Endometrium (tissue), 2 donors: ENCODE results near the gene AGTPBP1.
"Not testable (repeated sequence)": the region's sequence is repeated elsewhere in the genome, so short reads cannot be mapped to it uniquely, and the experiment has no call there.

ENCODE experiments used
- FAIRE-seq: peaks from 2 replicates; lab custom pipeline; 2012; peaks lifted over from hg19 to GRCh38; lab: Jason Lieb, UNC
- donor health status: control.
- donor health status: control.

The AGTPBP1 gene

DNA sequence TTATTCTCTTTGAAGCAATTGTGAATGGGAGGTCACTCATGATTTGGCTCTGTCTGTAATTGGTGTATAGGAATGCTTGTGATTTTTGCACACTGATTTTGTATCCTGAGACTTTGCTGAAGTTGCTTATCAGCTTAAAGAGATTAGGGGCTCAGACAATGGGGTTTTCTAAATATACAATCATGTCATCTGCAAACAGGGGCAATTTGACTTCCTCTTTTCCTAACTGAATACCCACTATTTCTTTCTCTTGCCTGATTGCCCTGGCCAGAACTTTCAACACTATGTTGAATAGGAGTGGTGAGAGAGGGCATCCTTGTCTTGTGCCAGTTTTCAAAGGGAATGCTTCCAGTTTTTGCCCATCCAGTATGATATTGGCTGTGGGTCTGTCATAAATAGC, 22.3 kb downstream of the AGTPBP1 start:
- FAIRE-seq: not testable (repeated sequence)

DNA sequence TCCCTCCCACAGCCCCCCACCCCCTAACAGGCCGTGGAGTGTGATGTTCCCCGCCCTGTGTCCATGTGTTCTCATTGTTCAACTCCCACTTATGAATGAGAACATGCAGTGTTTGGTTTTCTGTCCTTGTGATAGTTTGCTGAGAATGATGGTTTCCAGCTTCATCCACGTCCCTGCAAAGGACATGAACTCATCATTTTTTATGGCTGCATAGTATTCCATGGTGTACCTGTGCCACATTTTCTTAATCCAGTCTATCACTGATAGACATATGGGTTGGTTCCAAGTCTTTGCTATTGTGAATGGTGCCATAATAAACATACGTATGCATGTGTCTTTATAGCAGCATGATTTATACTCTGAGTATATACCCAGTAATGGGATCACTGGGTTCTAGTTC, 23.9 kb downstream of the AGTPBP1 start:
- not testable (repeated sequence) for FAIRE-seq

DNA sequence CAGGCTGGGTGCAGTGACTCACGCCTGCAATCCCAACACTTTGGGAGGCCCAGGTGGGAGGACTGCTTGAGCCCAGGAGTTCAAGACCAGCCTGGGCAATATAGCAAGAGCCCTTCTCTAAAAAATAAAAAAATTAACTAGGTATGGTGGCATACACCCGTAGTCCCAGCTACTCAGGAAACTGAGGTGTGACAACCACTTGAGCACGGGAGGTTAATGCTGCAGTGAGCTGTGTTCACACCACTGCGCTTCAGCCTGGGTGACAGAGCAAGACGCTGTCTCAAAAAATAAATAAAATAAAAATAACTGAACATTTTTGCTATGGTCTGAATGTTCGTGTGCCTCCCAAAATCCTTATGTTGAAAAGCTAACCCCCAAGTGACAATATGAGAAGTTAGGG, 24.5 kb downstream of the AGTPBP1 start:
- FAIRE-seq: no peak

DNA sequence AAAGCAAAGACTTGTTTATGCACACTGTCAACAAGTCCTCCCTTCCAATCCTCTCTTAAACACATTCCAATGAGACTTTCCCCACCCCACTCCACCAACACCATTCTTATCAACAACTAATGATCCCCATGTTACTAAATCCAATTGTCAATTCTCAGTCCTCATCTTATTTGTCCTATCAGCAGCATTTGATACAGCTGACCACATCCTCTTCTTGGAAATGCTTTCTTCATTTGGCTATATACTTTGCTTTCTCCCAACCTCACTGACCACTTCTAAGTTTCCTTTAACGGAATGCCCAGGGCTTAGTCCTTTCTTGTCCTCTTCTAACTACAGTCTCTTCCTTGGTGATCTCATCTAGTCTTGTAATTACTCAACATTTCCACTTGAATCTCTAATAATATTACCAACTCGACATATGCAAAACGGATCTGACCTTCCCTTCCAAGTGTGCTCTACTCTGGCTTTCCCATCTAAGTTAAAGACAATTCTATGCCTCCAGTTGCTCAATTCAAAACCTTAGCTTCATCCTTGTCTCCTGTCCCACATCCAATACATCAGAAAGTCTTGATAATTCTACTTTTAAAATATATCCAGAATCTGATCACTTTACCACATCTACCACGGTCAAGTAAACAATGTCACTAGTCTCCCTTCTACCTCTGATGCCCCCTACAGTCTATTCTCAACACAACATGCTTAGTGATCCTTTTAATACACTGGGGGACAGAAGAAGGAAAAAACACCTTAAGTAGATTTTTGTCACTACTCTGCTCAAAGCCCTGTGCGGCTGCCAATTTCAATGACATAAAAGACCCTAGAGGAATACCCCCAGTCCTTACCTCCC, 25.5 kb downstream of the AGTPBP1 start:
- FAIRE-seq: no peak

DNA sequence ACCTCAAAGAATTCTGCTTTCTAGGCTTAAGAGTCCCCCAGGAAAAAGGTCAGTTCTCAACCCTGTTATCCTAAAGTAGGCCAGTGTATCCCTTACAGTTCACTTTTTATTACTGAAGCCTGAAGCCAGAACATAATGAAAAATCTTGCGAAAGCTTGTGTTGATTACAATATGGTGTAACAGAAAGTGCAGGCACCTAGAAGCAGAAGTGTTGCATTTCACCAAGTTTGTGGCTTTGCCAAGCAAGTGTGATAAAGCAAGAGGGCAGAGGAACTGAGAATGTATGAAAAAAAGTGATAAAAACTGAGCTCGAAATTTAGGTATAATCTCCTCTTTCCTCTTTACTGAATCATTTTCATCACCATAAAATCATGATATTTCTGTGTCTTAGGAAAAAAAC, 26.2 kb downstream of the AGTPBP1 start:
- no peak for FAIRE-seq

DNA sequence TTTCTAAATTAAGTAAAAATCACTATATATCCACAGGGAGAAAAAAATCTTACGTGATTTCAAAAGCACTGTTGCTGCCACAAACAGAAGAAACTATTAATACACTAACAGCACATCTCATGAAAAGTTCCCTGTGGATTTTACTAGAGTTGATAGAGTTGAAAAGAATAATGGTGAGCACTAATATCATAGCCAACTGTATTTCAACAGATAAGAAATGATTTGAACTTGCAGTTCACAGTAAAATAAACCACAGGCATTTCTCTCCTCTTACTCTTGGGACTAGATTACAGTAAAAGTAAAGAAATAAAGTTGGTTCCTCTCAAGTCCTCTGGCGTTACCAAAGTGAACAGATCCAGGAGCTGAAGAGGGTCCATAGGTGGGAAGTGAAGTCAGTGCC, 27.9 kb downstream of the AGTPBP1 start:
- no peak for FAIRE-seq

DNA sequence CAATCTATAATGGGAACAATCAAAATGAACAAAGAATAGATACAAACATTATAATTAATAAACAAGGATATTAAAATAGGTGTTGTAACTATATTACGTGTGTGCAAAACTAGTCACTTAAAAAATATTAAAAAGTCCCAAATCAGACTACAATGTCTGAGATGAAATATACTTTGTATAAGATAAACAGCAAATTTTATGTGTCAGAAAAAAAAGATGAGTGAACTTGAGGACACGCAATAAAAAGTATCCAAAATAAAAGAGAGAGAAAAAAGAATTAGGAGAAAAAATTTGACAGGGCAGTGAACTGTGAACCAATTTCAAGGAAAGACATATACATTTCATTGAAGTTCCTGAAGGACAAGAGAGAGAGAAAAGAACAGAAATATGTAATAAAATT, 37.0 kb downstream of the AGTPBP1 start:
- no peak for FAIRE-seq

DNA sequence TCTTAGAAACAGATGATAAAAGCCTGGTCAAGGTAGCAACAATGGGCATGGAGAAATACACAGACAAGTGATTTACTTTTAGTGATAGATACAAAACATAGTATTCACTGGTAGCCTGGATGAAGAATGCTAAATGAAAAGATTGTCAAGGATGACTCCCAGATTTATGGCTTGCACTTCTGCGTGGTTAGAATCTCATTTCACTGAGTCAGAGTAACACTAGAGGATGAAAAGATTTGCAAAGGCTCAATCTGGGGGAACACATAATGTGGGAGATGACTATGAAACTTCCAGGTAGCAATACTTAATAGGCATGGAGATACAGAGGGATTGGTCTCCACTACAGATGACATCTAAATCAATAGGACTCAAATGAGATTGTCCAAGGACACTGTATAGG, 38.4 kb downstream of the AGTPBP1 start:
- FAIRE-seq: no peak

DNA sequence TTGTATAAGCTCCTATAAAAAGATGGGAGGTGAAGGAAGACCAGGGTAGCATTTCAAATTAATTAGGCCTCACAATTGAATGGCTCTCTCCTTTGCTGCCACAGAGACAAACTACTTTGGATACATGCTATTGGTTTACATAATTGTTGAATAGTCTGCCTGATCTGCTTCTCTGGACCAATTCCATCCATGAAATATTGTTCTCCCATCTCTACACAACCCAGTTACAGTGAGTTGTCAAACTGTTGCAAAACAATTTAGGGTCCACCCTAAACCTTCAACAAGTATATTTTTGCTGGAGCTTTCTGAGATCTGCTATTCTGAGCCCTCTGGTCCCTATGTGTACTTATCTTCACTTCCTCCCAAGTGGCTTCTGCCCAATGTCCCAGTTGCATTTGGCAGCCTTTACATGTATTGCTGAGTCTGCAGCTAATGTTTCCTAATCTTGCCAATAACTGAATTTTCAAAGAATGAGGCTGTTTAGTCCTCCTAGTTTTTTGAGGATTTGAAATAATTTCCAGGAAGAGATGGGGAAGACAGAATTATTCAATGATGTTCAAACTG, 38.9 kb downstream of the AGTPBP1 start:
- no peak for FAIRE-seq

DNA sequence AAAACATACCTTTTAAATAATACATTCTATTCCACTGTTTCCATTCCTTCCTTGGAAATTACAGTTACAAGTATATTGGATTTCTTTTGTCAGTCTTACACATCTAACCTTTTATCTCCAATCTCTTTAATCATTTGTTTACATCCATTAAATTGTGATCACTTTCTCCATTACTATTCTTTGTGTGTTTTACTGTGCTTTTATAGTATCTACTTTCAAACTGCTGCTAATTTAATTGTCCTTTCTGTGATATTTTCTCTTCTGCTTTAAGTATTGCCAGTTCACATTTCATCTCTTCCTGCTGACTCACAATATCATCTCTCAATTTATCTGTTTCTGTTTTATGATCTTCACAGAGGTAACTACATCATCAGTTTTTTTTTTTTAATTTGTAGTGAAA, 39.6 kb downstream of the AGTPBP1 start:
- FAIRE-seq: no peak

DNA sequence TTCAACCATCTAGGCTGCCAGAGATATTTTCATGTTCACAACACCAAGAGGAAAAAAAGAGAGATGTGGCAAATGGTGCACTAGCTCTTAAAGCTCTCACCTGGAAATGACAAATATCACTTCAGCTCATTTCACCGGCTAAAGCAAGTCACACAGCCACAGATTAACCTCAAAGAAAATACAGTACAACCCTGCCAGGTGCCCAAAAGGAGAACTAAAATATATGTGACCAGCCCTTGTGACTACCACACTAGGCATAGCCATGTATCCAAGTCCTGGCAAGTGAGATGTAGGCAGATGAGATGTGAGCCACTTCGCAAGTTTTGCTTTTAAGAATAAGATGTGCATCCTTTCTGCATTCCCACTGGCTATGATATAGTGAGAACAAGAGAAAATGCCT, 41.4 kb downstream of the AGTPBP1 start:
- FAIRE-seq: no peak

DNA sequence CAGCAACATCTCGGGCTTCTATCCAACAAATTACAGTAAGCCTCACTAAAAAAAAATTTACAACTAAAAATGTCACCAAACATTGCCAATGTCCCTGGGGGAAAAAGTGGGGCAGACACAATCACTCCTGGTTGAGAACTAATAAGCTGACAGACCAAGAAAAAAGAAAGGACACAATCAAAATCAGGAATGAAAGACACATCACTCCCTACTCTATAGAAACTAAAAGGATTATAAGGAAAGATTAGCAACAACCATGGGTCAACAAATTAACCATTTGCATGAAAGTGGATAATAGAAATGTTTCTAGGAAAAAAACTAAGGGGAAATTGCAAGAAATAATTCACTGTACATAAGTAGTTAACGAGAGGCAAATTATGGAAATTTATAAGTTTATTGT, 53.4 kb downstream of the AGTPBP1 start:
- no peak for FAIRE-seq

DNA sequence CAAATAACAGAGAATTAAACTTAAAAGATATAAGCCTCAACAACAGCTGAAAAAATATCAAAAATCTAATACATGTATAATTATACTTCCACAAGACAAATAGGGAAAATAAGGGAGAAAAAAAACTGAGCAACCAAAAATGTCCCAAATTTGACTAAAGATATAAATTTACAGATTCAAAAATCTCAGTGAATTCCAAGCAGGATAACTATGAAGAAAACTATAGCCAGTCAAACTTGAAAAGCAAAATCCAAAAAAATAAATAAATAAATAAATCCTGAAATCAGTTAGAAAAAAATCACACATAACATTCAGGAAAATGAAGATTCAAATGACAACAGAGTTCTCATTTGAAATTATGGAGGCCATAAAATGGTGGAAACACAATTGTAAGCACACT, 56.7 kb downstream of the AGTPBP1 start:
- no peak for FAIRE-seq

DNA sequence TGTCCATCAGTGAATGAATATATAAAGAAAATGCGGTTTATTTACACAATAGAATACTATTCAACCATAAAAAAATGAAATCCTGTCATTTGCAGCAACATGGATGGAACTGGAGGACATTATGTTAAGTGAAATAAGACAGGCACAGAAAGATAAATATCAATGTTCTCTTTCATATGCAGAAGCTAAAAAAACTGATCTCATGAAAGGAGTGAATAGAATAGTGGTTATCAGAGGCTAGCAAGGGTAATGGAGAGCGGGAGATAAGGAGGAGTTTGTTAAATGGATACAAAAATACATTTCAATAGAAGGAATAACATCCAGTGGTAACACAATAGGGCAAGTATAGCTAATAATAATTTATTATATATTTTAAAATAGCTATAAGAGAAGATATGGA, 65.0 kb downstream of the AGTPBP1 start:
- FAIRE-seq: no peak

DNA sequence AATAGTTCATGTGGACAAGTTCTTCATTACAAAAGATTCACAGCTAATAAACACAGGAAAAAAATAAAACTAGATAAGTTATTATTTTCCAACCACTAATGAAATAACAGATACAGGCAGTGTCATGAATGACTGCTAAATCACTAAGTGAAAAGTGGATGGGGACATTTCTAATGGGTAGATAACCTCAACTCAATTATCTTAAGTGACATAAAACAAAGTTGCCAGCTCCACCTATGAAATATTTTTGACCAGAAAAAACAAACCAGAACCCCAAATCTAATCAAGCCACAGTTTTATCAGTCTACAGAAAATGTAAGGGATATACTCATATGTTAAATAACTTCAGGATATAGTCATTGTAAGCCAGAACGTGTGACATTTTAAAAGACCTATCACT, 74.4 kb downstream of the AGTPBP1 start:
- no peak for FAIRE-seq

DNA sequence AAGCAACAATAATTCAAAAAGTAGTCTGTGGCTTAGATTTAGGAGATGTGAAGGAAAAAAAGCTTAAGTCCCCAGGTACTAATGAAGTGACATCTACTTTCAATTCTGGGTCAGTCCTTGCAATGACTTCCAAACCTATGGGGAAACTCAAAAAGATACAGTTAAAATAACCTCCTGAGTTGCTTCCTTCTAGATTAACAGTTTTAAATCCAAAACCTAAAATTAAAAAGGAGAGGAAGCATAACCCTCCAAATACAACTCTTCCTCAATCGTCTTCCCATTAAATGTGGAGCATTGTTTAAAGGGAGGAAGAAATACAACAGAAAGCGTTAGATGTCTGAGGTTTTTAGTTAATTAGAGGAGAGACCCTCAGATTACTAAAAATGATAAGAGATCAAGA, 75.7 kb downstream of the AGTPBP1 start:
- no peak for FAIRE-seq

DNA sequence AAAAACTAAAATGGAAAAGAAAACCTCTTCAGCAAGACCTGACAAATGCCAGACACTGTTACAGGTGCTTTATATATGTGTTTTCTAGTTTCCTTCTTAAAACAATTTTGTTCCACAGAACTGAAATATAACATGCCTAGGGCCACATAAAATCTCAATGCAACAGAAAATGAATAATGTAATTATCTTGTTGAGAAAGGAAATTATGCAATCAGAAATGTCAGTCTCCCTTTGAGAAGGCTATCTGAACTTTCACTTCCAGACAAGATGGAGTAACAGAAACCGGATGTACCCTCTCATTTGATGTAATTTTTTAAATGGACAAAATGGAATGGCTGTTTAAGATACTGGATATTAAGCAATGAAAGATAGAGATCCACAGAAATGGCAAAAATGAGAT, 79.2 kb downstream of the AGTPBP1 start:
- no peak for FAIRE-seq

DNA sequence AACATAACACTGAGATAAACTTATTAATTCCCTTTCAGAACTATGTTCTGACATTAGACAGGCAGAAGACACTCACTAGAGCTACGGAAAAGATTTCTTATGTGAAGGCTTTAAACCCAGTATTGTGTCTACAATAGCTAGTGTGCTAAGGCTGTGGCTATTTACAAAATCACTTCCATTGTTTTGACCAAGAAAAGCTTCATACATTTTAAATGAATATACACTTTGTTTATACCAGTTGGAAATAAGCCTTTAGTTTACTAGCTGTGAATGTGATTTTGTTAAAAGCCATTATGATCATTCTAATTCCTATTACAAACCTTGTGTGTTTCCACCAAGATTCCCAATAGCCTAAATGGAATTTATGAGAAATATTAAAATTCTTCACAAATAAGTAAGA, 83.0 kb downstream of the AGTPBP1 start:
- no peak for FAIRE-seq

DNA sequence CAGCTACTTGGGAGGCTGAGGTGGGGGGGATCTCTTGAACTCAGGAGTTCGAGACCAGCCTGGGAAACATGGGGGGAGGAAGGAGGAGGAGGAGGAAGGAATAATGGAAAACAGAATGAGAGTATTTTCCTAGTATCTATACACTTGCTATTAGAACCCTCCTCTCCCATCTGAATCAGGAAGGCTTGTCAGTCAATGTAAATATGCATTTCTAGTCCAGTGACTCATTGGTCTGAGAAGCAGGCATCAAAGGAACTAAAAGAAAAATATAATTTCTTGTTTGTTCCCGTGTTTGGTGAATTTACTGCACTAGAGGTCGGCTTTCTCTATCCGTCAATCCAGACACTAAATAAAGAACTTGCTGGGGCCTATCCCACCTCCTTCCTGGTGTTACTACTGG, 88.6 kb downstream of the AGTPBP1 start:
- FAIRE-seq: no peak

DNA sequence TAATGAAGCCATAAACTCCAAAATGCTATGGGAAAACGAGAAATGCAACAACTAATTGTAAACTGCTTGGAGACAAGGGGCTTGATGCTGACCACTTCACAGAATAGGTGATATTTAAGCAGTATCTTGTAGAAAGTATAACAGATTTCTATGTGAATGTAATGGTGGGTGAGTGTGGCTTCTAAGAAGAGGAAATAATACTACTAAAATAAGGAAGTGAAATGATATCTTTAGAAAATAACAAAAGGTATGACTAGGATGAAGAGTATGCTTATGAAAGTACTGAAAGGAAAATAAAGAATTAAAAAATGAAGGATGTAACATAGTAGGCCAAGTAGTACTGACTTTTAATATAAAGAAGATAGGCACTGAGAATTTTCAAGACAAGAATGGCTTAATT, 94.2 kb downstream of the AGTPBP1 start:
- no peak for FAIRE-seq

DNA sequence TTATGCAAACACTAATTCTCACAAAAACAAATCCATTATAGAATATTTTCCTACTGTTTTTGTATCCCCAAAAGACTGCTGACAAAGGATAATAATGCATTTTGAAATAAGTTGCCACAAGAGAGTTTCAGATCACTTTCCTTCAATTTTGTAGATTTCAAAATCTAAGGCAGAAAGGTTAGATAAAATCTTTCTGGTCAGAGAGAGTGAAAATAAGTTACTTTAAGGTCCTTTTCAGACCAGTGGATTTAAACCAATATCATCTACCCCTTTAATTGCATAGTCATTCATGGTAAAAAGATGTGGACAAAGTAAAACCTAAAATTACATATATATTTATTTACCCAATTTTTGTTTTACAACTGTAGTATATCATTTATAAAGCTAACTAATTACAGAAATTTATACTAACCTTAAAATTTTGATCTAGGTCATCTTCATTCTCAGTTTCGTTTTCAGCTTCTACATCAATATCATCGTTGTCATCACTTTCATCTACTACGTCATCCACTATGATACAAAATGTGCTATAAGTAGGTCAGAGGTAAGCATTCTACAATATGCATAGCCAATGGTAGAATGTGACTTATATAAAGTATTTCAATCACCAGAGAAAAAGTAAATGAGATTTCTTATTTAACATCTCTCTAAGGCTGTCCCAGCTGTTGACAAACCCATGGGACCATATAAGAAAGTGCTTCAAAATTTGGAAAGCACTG, 95.7 kb downstream of the AGTPBP1 start:
- FAIRE-seq: no peak

DNA sequence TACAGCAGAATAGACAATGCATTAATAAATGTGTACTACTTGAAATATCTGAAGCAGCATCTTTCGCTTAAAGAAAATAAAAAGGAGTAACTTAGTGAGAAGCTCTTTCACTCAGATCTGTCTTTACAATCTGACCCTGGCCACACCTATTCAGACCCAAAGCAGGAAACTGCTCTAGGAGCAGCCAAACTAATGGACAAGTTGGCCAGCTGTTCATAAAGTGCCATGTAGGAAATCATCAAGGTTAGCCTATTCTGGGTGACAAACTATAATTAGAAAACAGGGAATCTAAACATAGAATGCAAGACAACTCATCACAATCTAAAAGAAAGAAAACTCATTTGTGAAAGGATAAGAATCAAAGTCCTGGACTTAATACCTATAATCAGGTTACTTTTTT, 101.3 kb downstream of the AGTPBP1 start:
- no peak for FAIRE-seq

DNA sequence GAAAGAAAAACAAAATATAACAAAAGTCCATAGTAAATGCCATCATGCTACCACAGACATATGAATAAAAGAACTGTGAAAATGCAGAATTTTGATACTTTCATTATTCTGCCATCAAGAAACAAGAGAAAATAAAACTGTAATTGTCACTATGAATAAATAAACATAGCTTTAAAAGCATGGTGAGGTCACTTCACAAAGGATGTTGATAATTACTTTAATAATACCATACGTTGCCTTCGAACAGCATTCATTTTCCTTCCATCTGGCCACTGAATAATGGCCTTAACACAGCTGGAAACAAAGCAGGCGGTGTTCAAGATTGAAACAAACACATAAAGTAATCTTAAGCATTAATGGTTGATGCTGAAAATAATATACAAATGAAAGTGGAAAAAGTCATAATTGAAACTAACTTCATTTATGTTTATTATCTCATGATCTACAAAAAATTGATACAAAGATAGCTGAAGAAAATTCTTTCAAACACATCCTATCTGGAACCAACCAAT, 102.0 kb downstream of the AGTPBP1 start:
- peak; percentile 31 for FAIRE-seq
